GM12878 (cell line): ENCODE results near the gene MRTFB. TPM values are rescaled to one million over a fixed set of nuclear protein-coding genes. Genes with fewer than 3 reads are reported as not detected.

Source experiments
- ATAC-seq: fragments of 200-7000 bp; cut with Tn5 transposase; 3 replicates; pipeline ENCODE4 v1.9.1; 2020; ENCODE audit warnings: mild to moderate bottlenecking, moderate library complexity
- BruUV-seq: library from RNA; stranded (reverse); fragments of 400-500 nt; replicated peaks from 2 replicates; lab custom pipeline; 2021; lab: Mats Ljungman, UMichigan
- CTCF ChIA-PET: fragments of 300-600 bp; sonication (Branson Sonifier 250); formaldehyde crosslinking; extraction: SDS; loops from one replicate; lab custom pipeline; 2021; ENCODE audit warnings: inconsistent platforms; lab: Yijun Ruan, JAX
- POLR2A ChIA-PET: fragments of 350-600 bp; formaldehyde crosslinking; extraction: SDS; loops from one replicate; lab custom pipeline; 2021; ENCODE audit warnings: inconsistent platforms; lab: Charles Lee
- RAD21 ChIA-PET: fragments of 300-600 bp; sonication (Branson Sonifier 250); formaldehyde crosslinking; loops from one replicate; lab custom pipeline; 2023; ENCODE audit warnings: antibody characterized with exemption; ENCODE audit not compliant: unreplicated experiment; lab: Charles Lee
- SMC1A ChIA-PET: fragments of 300-600 bp; sonication (Branson Sonifier 250); formaldehyde crosslinking; loops from one replicate; lab custom pipeline; 2023; ENCODE audit not compliant: unreplicated experiment, uncharacterized antibody; lab: Charles Lee
- DNase-seq: peaks from one replicate; pipeline ENCODE4 v3.0.0-alpha.2; 2011; ENCODE audit warnings: low read depth, low spot score
- FAIRE-seq: peaks from 3 replicates; lab custom pipeline; 2011; peaks lifted over from hg19 to GRCh38; lab: Jason Lieb, UNC
- H2AFZ ChIP-seq: 2 replicates; pipeline ENCODE4 v1.6.0; 2011; ENCODE audit warnings: low read depth, low read length, control low read depth; ENCODE audit not compliant: control insufficient read depth
- H3K27ac ChIP-seq: 2 replicates; pipeline ENCODE4 v1.5.1; 2011; ENCODE audit warnings: control low read depth; ENCODE audit not compliant: control insufficient read depth, insufficient read depth
- H3K27me3 ChIP-seq, 2 experiments: replicated peaks in 1 of 2; 2 replicates each; pipeline versions ENCODE4 v1.6.0 to v1.6.1; 2011; ENCODE audit warnings: low read length in 1 of 2; ENCODE audit not compliant: control insufficient read depth in 2 of 2, insufficient read depth in 2 of 2
- H3K36me3 ChIP-seq, 2 experiments: 2 replicates each; pipeline ENCODE4 v1.5.1; 2011; ENCODE audit warnings: low read length in 1 of 2; ENCODE audit not compliant: control insufficient read depth in 2 of 2, insufficient read depth in 2 of 2
- H3K4me1 ChIP-seq: 2 replicates; pipeline ENCODE4 v1.6.1; 2011; ENCODE audit warnings: mild to moderate bottlenecking, low read length, moderate library complexity, mixed read lengths; ENCODE audit not compliant: control insufficient read depth, insufficient read depth
- H3K4me2 ChIP-seq: 2 replicates; pipeline ENCODE4 v1.6.0; 2011; ENCODE audit warnings: control low read depth; ENCODE audit not compliant: control insufficient read depth, insufficient read depth
- H3K4me3 ChIP-seq: fragments of 200-600 bp; sonication (generic); 2 replicates; pipeline ENCODE4 v1.5.1; 2016
- H3K79me2 ChIP-seq: 2 replicates; pipeline ENCODE4 v1.6.0; 2011; ENCODE audit warnings: low read length; ENCODE audit not compliant: control insufficient read depth, insufficient read depth
- H3K9ac ChIP-seq: 2 replicates; pipeline ENCODE4 v1.8.0; 2011; ENCODE audit warnings: low read length, control low read depth, mixed read lengths; ENCODE audit not compliant: control insufficient read depth, insufficient read depth
- H3K9me3 ChIP-seq: replicated peaks from 3 replicates; pipeline ENCODE4 v1.5.1; 2011; ENCODE audit warnings: mild to moderate bottlenecking, low read length; ENCODE audit not compliant: control insufficient read depth, insufficient read depth
- H4K20me1 ChIP-seq: 2 replicates; pipeline ENCODE4 v1.6.0; 2011; ENCODE audit not compliant: control insufficient read depth, insufficient read depth
- SREBF1 ChIP-seq: IDR thresholded peaks from 2 replicates; pipeline ENCODE4 v1.6.1; 2012; ENCODE audit warnings: mild to moderate bottlenecking, low read length
- WGBS: methylation state at CpG from one replicate; pipeline ENCODE4 v1.1.6; 2016; ENCODE audit warnings: low lambda C conversion rate; ENCODE audit not compliant: insufficient replicate concordance, insufficient coverage; ENCODE audit errors: missing lambda C conversion rate; 5-methylcytosine and 5-hydroxymethylcytosine counted together
- in situ Hi-C: fragments of 300-500 bp; cut with MboI; formaldehyde crosslinking; loops from 9 replicates; pipeline ENCODE4 v1.14.3; 2018; ENCODE audit warnings: mixed read lengths
- intact Hi-C: fragments of 100-400 bp; cut with micrococcal nuclease; formaldehyde crosslinking; loops from one replicate; pipeline ENCODE4 v1.14.2; 2022; ENCODE audit not compliant: unreplicated experiment
- polyA plus RNA-seq, 11 experiments: library from polyadenylated mRNA; depleted of rRNA in 4 of 11; unstranded in 6 of 11; stranded (reverse) in 5 of 11; fragments of >200 nt; fragmentation: Nextera tagmentation in 4 of 11; fragmentation: Illumina TruSeq in 1 of 11; extraction: Ambion mirVana in 4 of 11; extraction: Trizol in 1 of 11; gene quantifications; 1 replicate in 1 of 11; 2 replicates in 10 of 11; pipeline versions ENCODE4 v1.2.1 to v1.2.3, GENCODE V29; 2011 to 2016; ENCODE audit warnings: inconsistent platforms in 2 of 11, missing spikeins in 2 of 11, low read depth in 1 of 11
- total RNA-seq, 4 experiments: library from RNA; depleted of rRNA in 3 of 4; stranded (reverse); fragments of >200 nt in 3 of 4; fragmentation: Illumina TruSeq in 1 of 4; extraction: Trizol in 1 of 4; gene quantifications; 2 replicates each; pipeline versions ENCODE4 v1.2.1 to v1.2.3, GENCODE V29; 2013 to 2021
- TF ChIP-seq, protein P1 (sequence below), 3 experiments: IDR thresholded peaks in 2 of 3; conservative IDR thresholded peaks in 1 of 3; 2 replicates each; pipeline ENCODE4 v1.5.1; 2011; ENCODE audit warnings: low read depth in 3 of 3, low read length in 3 of 3, mild to moderate bottlenecking in 3 of 3, control low read depth in 2 of 3, moderate library complexity in 2 of 3, inconsistent platforms in 1 of 3, mixed read lengths in 1 of 3; ENCODE audit not compliant: control insufficient read depth in 2 of 3, insufficient read depth in 1 of 3; ENCODE audit errors: extremely low read depth in 1 of 3
- TF ChIP-seq, protein P2 (sequence below): IDR thresholded peaks from 2 replicates; pipeline ENCODE4 v1.6.1; 2012; ENCODE audit warnings: mild to moderate bottlenecking, low read depth, low read length

The MRTFB gene
- total and polyA plus RNA-seq, 10 of the 15 experiments (the other 5 are each of a cell fraction or from before 2014, with no cell fraction given), result 2.1 to 14.3 (median 8.0) TPM

DNA sequence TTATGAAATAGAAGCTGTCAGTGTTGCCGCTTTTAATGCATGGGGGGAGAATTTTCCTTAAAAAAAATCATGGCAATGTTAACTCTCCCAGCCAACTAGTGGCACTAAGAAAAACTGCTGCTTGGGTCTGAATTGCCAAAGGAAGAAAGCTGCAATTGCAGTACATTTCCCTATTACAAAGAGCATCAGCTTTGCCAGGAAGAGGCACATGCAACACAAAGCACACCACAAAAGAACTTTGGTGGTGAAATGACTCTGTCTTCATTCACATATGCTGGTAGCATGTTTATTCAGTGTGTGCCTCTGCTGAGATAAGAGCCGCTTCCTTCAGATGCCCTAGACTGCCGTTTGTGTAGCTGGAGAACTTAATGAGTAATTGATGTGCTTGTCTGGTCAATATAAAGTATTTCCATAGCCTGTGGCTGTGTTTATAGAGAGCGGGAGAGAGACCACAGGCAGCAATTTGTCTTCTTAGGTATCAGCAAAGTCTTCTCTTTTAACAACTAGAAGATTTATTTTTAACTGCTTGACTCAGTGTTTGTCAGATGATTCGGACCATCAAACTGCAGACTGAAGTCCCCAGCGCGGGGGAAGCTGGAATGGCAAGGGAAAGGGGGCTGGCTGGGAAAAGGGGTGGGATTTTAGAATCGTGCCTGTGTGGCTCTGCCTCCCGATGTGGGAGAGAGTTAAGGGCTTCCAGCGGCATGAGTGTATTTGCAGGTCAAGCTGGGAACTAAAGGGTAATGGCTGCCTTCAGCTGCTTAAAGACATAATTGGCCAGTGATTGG, 115.1 kb downstream of the MRTFB start:
- no peaks in the 10 kb centered on the region for H3K36me3 ChIP-seq
- POLR2A ChIA-PET, result interaction anchor here (0.6 kb wide), 1 partner anchor 44 kb away, joined by 3 read pairs; no protein-coding TSS in a partner anchor
- no peak overlapping the region for H2AFZ ChIP-seq
- H3K27me3 ChIP-seq, result no peaks in the 10 kb centered on the region
- ATAC-seq (no peak), DNase-seq (no peak), FAIRE-seq (no peak)
- no peak overlapping the region for H3K9ac ChIP-seq
- no TSS peak for BruUV-seq
- no peaks in the 10 kb centered on the region for H3K4me1 ChIP-seq
- H4K20me1 ChIP-seq, result no peaks in the 10 kb centered on the region
- no peaks in the 10 kb centered on the region for H3K79me2 ChIP-seq
- no peaks in the 10 kb centered on the region for H3K9me3 ChIP-seq
- 71% methylated on average over 10 of the region's 10 CpGs for WGBS
- in situ Hi-C loops, result no loop called here
- no peak overlapping the region for H3K27ac ChIP-seq
- TF ChIP-seq, protein P1, sequence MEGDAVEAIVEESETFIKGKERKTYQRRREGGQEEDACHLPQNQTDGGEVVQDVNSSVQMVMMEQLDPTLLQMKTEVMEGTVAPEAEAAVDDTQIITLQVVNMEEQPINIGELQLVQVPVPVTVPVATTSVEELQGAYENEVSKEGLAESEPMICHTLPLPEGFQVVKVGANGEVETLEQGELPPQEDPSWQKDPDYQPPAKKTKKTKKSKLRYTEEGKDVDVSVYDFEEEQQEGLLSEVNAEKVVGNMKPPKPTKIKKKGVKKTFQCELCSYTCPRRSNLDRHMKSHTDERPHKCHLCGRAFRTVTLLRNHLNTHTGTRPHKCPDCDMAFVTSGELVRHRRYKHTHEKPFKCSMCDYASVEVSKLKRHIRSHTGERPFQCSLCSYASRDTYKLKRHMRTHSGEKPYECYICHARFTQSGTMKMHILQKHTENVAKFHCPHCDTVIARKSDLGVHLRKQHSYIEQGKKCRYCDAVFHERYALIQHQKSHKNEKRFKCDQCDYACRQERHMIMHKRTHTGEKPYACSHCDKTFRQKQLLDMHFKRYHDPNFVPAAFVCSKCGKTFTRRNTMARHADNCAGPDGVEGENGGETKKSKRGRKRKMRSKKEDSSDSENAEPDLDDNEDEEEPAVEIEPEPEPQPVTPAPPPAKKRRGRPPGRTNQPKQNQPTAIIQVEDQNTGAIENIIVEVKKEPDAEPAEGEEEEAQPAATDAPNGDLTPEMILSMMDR (IDR thresholded peaks at IDR 0.05 in 2 of 3, conservative IDR thresholded peaks at IDR 0.05 in 1 of 3; ENCODE audit: control insufficient read depth in 2 of 3, extremely low read depth in 1 of 3, insufficient read depth in 1 of 3, low read depth in 3 of 3, low read length in 3 of 3), result 0 out of 6 replicates have a peak, but pooled peaks of 1 of the 3 experiments have one; percentile 13
- TF ChIP-seq, protein P2, sequence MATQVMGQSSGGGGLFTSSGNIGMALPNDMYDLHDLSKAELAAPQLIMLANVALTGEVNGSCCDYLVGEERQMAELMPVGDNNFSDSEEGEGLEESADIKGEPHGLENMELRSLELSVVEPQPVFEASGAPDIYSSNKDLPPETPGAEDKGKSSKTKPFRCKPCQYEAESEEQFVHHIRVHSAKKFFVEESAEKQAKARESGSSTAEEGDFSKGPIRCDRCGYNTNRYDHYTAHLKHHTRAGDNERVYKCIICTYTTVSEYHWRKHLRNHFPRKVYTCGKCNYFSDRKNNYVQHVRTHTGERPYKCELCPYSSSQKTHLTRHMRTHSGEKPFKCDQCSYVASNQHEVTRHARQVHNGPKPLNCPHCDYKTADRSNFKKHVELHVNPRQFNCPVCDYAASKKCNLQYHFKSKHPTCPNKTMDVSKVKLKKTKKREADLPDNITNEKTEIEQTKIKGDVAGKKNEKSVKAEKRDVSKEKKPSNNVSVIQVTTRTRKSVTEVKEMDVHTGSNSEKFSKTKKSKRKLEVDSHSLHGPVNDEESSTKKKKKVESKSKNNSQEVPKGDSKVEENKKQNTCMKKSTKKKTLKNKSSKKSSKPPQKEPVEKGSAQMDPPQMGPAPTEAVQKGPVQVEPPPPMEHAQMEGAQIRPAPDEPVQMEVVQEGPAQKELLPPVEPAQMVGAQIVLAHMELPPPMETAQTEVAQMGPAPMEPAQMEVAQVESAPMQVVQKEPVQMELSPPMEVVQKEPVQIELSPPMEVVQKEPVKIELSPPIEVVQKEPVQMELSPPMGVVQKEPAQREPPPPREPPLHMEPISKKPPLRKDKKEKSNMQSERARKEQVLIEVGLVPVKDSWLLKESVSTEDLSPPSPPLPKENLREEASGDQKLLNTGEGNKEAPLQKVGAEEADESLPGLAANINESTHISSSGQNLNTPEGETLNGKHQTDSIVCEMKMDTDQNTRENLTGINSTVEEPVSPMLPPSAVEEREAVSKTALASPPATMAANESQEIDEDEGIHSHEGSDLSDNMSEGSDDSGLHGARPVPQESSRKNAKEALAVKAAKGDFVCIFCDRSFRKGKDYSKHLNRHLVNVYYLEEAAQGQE, result no peak
- TF ChIP-seq SREBF1, result no peak
- CTCF ChIA-PET, result interaction anchor here (0.7 to 1.4 kb wide), 3 partner anchors 13 to 267 kb away, joined by 3 to 4 read pairs (median 3); partner anchors contain the start of gene ERCC4
- intact Hi-C loops, result no loop called here
- SMC1A ChIA-PET, result interaction anchor here (2.4 to 2.8 kb wide), 3 partner anchors 17 to 263 kb away, joined by 8 to 10 read pairs (median 9); no protein-coding TSS in a partner anchor
- RAD21 ChIA-PET, result no interaction called here
- no peak overlapping the region for H3K4me2 ChIP-seq
- H3K4me3 ChIP-seq, result no peak overlapping the region
